Tibial artery (tissue), 4 donors: ENCODE measurements around the gene TGM1.

Source experiments
- DNase-seq, 2 donors: peaks; one replicate each; pipeline ENCODE4 v3.0.0-alpha.2; 2019
- H3K27ac ChIP-seq, 2 donors: fragments of 200-600 bp; sonication (generic) in 1 of 2; 1 replicate in 1 of 2; 2 replicates in 1 of 2; pipeline ENCODE4 v1.5.1; 2018 to 2019; ENCODE audit warnings: mild to moderate bottlenecking in 1 of 2
- H3K27me3 ChIP-seq, 2 donors: fragments of 200-600 bp; sonication (generic) in 1 of 2; one replicate each; pipeline versions ENCODE4 v1.5.1 to v1.6.0; 2016 to 2019
- H3K36me3 ChIP-seq, 3 donors: fragments of 200-600 bp; sonication (generic) in 2 of 3; one replicate each; pipeline ENCODE4 v1.5.1; 2016 to 2019; ENCODE audit warnings: mild to moderate bottlenecking in 2 of 3
- H3K4me1 ChIP-seq, 4 donors: fragments of 200-600 bp; sonication (generic) in 2 of 4; 1 replicate in 3 of 4; 2 replicates in 1 of 4; pipeline ENCODE4 v1.5.1; 2016 to 2019
- H3K4me3 ChIP-seq, 2 donors: fragments of 200-600 bp; sonication (generic) in 1 of 2; 1 replicate in 1 of 2; 2 replicates in 1 of 2; pipeline ENCODE4 v1.5.1; 2018 to 2019; ENCODE audit warnings: mild to moderate bottlenecking in 2 of 2
- H3K9me3 ChIP-seq, 3 donors: fragments of 200-600 bp; sonication (generic) in 1 of 3; one replicate each; pipeline ENCODE4 v1.5.1; 2016 to 2019
- CTCF ChIP-seq, 2 experiments: fragments of 200-600 bp in 1 of 2; fragments of 450-650 bp in 1 of 2; IDR thresholded peaks; one replicate each; pipeline ENCODE4 v1.5.1; 2017 to 2019; ENCODE audit warnings: antibody characterized with exemption in 2 of 2, mild to moderate bottlenecking in 1 of 2, moderate library complexity in 1 of 2
- intact Hi-C: fragments of 100-400 bp; cut with DNase I; formaldehyde crosslinking; loops from one replicate; pipeline ENCODE4 v1.15.0; 2023; ENCODE audit warnings: low total_unique reads

The TGM1 gene

GRCh38 chr14:24255438-24255837, 7.5 kb downstream of the TGM1 start:
- Histone ChIP-seq H3K4me3 (no peak overlapping the region), H3K4me1 (peaks cover 0 to 13% (median 10%) of the 10 kb centered on the region in 4 donors), H3K27ac (no peak overlapping the region), H3K27me3 (no peaks in the 10 kb centered on the region), H3K9me3 (no peaks in the 10 kb centered on the region), H3K36me3 (peaks cover 0 to 24% (median 0%) of the 10 kb centered on the region in 3 donors)
- DNase-seq: peak in 1 of 2 donors; percentile 42
- no peak for TF ChIP-seq CTCF (IDR thresholded peaks at IDR 0.05)
- intact Hi-C loops: no loop called here

- H3K4me3 ChIP-seq: no peak overlapping the region
- H3K27me3 ChIP-seq: no peaks in the 10 kb centered on the region
- H3K9me3 ChIP-seq: no peaks in the 10 kb centered on the region
- H3K4me1 ChIP-seq: peaks cover 0 to 13% (median 10%) of the 10 kb centered on the region in 4 donors
- DNase-seq: peak in 1 of 2 donors; percentile 53
- intact Hi-C loops: no loop called here
- H3K27ac ChIP-seq: no peak overlapping the region
- no peak for TF ChIP-seq CTCF (IDR thresholded peaks at IDR 0.05)
- H3K36me3 ChIP-seq: peaks cover 0 to 24% (median 0%) of the 10 kb centered on the region in 3 donors
Measured at GRCh38 chr14:24254630-24255392, 8.2 kb downstream of the TGM1 start.

- peaks cover 0 to 4% (median 3%) of the 10 kb centered on the region in 4 donors for H3K4me1 ChIP-seq
- peak in 1 of 2 donors; percentile 41 for DNase-seq
- peaks cover 0 to 28% (median 0%) of the 10 kb centered on the region in 3 donors for H3K36me3 ChIP-seq
- intact Hi-C loops: no loop called here
- TF ChIP-seq CTCF (IDR thresholded peaks at IDR 0.05): no peak
- no peaks in the 10 kb centered on the region for H3K9me3 ChIP-seq
- no peaks in the 10 kb centered on the region for H3K27me3 ChIP-seq
- no peak overlapping the region for H3K4me3 ChIP-seq
- H3K27ac ChIP-seq: no peak overlapping the region
Measured at GRCh38 chr14:24253936-24254335, 9.0 kb downstream of the TGM1 start.

GRCh38 chr14:24252289-24253124, 10.5 kb downstream of the TGM1 start:
- H3K4me3 ChIP-seq: no peak overlapping the region
- H3K27me3 ChIP-seq: no peaks in the 10 kb centered on the region
- H3K36me3 ChIP-seq: peaks cover 0 to 28% (median 0%) of the 10 kb centered on the region in 3 donors
- intact Hi-C loops: no loop called here
- peak in 1 of 2 donors; percentile 51 for DNase-seq
- no peak overlapping the region for H3K27ac ChIP-seq
- no peak for TF ChIP-seq CTCF (IDR thresholded peaks at IDR 0.05)
- no peaks in the 10 kb centered on the region for H3K9me3 ChIP-seq
- no peaks in the 10 kb centered on the region for H3K4me1 ChIP-seq

- H3K27me3 ChIP-seq: no peaks in the 10 kb centered on the region
- no peaks in the 10 kb centered on the region for H3K4me1 ChIP-seq
- no peak overlapping the region for H3K27ac ChIP-seq
- TF ChIP-seq CTCF (IDR thresholded peaks at IDR 0.05): no peak
- peaks cover 0 to 28% (median 0%) of the 10 kb centered on the region in 3 donors for H3K36me3 ChIP-seq
- DNase-seq: no peak
- no peaks in the 10 kb centered on the region for H3K9me3 ChIP-seq
- intact Hi-C loops: no loop called here
- H3K4me3 ChIP-seq: no peak overlapping the region
Measured at GRCh38 chr14:24251880-24252288, 11.1 kb downstream of the TGM1 start.
